OCI-M1 (cell line): ENCODE data around the gene FERMT1.
"Not testable (repeated sequence)": the region's sequence is repeated elsewhere in the genome, so short reads cannot be mapped to it uniquely, and the experiment has no call there.

ENCODE experiments used
- DNase-seq: peaks from one replicate; lab custom pipeline; 2025; lab: John Stamatoyannopoulos, UW

The FERMT1 gene

GRCh38 chr20:6115221-6115895 lies 7.5 kb downstream of the FERMT1 start:
- DNase-seq = no peak

GRCh38 chr20:6114696-6115095 lies 8.1 kb downstream of the FERMT1 start:
- DNase-seq = no peak

GRCh38 chr20:6113951-6114350 lies 8.9 kb downstream of the FERMT1 start:
- no peak for DNase-seq

- not testable (repeated sequence) for DNase-seq
These were observed 9.9 kb downstream of the FERMT1 start for GRCh38 chr20:6112965-6113364.

GRCh38 chr20:6108330-6108729 lies 14.5 kb downstream of the FERMT1 start:
- DNase-seq = no peak

- no peak for DNase-seq
These were observed 18.2 kb downstream of the FERMT1 start for GRCh38 chr20:6104493-6105188.

GRCh38 chr20:6103301-6103700 lies 19.5 kb downstream of the FERMT1 start:
- DNase-seq = no peak

GRCh38 chr20:6101346-6101745 lies 21.5 kb downstream of the FERMT1 start:
- no peak for DNase-seq

GRCh38 chr20:6100246-6100645 lies 22.6 kb downstream of the FERMT1 start:
- no peak for DNase-seq

- DNase-seq = no peak
These were observed 23.0 kb downstream of the FERMT1 start for GRCh38 chr20:6099819-6100218.

- no peak for DNase-seq
These were observed 27.4 kb downstream of the FERMT1 start for GRCh38 chr20:6095409-6095808.

- DNase-seq = no peak
These were observed 28.3 kb downstream of the FERMT1 start for GRCh38 chr20:6094565-6094964.

GRCh38 chr20:6094063-6094462 lies 28.8 kb downstream of the FERMT1 start:
- no peak for DNase-seq

GRCh38 chr20:6091661-6092060 lies 31.2 kb downstream of the FERMT1 start:
- no peak for DNase-seq

GRCh38 chr20:6086868-6087267 lies 36.0 kb downstream of the FERMT1 start:
- no peak for DNase-seq

- no peak for DNase-seq
These were observed 38.9 kb downstream of the FERMT1 start for GRCh38 chr20:6083926-6084325.

GRCh38 chr20:6081236-6081635 lies 41.6 kb downstream of the FERMT1 start:
- DNase-seq = no peak

GRCh38 chr20:6079016-6079415 lies 43.8 kb downstream of the FERMT1 start:
- no peak for DNase-seq

- peak; percentile 86 for DNase-seq
These were observed 47.2 kb downstream of the FERMT1 start for GRCh38 chr20:6075428-6076219.

GRCh38 chr20:6074784-6075183 lies 48.0 kb downstream of the FERMT1 start:
- no peak for DNase-seq

- peak; percentile 76 for DNase-seq
These were observed 48.7 kb downstream of the FERMT1 start for GRCh38 chr20:6074145-6074561.

- no peak for DNase-seq
These were observed 51.8 kb downstream of the FERMT1 start for GRCh38 chr20:6070829-6071695.
